ENCODE data around the gene KATNA1.
"Not testable (repeated sequence)": the region's sequence is repeated elsewhere in the genome, so short reads cannot be mapped to it uniquely, and the experiment has no call there.

Gene KATNA1

DNA sequence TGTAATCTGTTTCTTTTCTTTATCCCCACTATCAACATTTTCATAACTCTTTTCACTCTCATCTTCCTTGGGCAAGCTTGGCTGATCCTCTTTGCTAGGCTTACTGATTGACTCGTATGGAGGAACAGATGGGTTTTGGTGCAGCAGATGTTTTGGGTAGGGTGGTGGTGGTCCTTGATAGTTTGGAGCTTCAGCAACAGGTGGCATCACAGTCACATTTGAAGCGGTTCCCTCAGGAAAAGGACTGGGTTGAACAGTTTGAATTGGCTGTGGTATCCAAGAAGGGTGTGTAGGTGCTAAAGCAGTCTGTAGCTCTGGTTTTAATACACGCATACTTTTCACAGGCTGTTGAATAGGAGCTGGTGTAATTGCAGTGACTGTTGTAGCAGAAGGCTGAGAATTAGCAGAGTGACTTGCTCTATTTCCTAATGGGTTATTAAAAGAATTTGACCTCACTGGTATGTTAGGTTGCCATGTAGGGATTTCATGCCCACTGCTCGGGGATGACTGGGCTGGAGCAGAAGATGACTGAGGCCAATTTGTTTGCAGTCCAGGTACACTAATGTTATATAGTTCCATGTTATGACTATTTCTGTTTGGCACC, 34.8 kb upstream of the KATNA1 start:
- DNase-seq (ENCODE audit: low read depth) = peak; percentile 34
- H3K4me3 ChIP-seq (ENCODE audit: low read depth, low read length) = no peak overlapping the region
- TF ChIP-seq, protein P1, sequence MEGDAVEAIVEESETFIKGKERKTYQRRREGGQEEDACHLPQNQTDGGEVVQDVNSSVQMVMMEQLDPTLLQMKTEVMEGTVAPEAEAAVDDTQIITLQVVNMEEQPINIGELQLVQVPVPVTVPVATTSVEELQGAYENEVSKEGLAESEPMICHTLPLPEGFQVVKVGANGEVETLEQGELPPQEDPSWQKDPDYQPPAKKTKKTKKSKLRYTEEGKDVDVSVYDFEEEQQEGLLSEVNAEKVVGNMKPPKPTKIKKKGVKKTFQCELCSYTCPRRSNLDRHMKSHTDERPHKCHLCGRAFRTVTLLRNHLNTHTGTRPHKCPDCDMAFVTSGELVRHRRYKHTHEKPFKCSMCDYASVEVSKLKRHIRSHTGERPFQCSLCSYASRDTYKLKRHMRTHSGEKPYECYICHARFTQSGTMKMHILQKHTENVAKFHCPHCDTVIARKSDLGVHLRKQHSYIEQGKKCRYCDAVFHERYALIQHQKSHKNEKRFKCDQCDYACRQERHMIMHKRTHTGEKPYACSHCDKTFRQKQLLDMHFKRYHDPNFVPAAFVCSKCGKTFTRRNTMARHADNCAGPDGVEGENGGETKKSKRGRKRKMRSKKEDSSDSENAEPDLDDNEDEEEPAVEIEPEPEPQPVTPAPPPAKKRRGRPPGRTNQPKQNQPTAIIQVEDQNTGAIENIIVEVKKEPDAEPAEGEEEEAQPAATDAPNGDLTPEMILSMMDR (conservative IDR thresholded peaks at IDR 0.05; ENCODE audit: low read depth, low read length) = no peak

DNA sequence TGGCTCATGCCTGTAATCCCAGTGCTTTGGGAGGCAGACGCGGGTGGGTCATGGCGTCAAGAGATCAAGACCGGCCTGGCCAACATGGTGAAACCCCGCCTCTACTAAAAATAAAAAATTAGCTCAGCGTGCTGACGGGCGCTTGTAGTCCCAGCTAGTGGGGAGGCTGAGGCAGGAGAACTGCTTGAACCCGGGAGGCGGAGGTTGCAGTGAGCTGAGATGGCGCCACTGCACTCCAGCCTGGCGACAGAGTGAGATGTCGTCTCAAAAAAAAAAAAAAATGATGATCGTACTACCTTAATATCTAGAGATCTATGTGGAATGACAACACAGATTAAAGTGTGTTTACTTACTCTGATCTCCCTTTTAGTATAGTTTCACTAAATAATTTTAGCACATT, 33.3 kb upstream of the KATNA1 start:
- H3K4me3 ChIP-seq (ENCODE audit: low read depth, low read length); DNase-seq (ENCODE audit: low read depth): not testable (repeated sequence)

DNA sequence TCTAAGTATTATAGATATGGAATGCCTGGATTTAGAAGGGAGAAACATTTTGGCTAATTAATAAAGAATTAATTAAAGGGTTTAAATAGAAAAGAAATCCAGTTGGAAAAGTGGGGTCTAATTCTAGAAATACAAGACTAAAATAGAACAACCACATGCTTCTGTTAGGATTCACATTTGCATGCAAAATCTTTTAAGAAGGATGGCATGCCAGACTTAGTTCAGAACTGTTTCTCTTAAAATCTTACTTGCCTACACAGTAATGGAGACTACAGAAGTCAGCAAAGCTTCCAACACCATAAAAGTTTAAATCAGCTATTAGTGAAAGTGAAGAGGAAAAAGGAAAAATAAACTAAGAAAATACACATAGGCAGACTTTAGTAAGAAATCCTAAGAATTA, 32.7 kb upstream of the KATNA1 start:
- TF ChIP-seq, protein P1 (conservative IDR thresholded peaks at IDR 0.05; ENCODE audit: low read depth, low read length) = no peak
- H3K4me3 ChIP-seq (ENCODE audit: low read depth, low read length) = no peak overlapping the region
- no peak for DNase-seq (ENCODE audit: low read depth)

DNA sequence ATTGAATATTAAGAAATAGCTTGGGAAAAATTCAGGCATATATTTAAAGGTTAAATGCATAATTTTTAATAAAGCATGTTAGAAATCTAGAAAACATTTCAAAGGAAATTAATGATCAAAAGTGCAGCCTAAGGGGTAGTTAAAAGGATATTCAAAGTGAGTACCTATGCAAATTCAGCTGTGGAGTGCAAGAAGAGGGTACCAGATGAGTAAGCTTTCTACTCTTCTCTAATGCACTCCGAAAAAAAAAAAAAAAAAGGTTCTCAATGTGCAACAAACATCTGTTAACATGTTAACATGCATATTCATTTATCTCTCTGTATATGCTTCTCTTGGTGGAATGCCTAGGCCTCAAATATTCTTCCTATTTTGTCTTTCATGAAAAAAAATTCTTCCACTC, 32.0 kb upstream of the KATNA1 start:
- no peak for DNase-seq (ENCODE audit: low read depth)
- no peak overlapping the region for H3K4me3 ChIP-seq (ENCODE audit: low read depth, low read length)
- TF ChIP-seq, protein P1 (conservative IDR thresholded peaks at IDR 0.05; ENCODE audit: low read depth, low read length) = no peak

DNA sequence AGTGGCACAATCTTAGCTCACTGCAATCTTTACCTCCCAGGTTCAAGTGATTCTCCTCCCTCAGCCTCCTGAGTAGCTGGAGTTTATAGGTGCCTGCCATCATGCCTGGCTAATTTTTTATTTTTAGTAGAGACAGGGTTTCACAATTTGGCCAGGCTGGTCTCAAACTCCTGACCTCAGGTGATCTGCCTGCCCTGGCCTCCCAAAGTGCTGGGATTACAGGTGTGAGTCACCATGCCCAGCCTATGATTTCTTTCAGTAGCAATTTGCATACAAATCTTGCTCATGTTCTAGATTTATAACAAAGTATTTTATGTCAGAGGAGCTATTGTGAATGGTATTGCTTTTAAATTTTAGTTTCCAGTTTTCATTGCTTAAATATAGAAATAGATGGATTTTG, 23.8 kb upstream of the KATNA1 start:
- not testable (repeated sequence) for H3K4me3 ChIP-seq (ENCODE audit: low read depth, low read length); DNase-seq (ENCODE audit: low read depth)

DNA sequence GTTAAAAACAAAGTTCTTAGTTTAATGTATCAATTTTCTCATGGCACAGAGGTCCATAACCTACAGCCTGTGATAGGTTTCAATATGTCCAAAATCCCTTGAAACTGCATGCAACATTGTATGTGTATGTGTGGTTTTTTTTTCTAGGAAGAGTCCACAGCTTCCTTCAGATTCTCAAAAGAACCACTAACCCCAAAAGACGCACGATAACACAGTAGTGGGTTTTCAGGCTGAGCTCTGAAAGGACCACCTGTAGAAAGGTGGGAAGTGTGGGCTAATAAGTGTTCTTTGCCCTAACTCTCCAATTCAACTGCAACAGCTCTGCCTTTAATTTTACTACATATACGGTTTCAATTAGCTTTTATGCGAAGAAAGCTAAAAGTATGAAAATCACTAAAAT, 11.5 kb upstream of the KATNA1 start:
- H3K4me3 ChIP-seq (ENCODE audit: low read depth, low read length) = no peak overlapping the region
- TF ChIP-seq, protein P1 (conservative IDR thresholded peaks at IDR 0.05; ENCODE audit: low read depth, low read length) = no peak
- DNase-seq (ENCODE audit: low read depth) = no peak

DNA sequence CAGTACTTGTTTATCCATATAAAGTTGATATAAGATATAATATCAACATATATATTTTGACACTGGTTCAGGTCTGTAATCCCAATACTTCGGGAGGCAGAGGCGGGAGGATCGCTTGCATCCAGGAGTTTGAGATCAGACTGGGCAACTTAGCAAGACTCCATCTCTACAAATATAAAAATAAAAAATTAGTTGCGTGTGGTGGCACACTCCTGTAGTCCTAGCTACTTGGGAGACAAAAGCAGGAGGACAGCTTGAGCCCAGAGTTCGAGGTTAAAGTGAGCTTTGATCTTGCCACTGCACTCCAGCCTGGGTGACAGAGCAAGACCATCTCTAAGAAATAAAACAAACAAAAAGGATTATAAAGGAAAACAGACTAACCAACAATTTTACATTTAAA, 8.9 kb upstream of the KATNA1 start:
- H3K4me3 ChIP-seq (ENCODE audit: low read depth, low read length) = no peak overlapping the region
- TF ChIP-seq, protein P1 (conservative IDR thresholded peaks at IDR 0.05; ENCODE audit: low read depth, low read length) = no peak
- no peak for DNase-seq (ENCODE audit: low read depth)

DNA sequence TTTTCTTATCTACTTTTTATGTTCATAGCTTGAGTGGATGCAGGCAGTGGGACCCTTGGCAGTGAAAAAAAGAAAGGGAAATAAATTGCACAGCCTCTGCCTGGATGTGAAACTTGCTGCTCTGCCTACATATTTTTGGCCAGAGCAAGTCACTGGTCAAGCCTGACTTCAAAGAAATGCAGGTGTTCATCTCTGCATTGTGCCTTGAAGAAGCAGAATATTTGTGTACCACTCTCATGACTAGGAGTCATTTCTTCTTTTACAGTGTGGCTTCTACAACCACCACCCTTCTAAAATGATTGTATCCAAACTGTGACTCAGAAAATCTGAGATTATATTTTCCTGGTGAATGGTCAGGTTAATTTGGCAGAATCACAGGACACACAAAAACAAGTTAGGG, 2.5 kb upstream of the KATNA1 start:
- DNase-seq (ENCODE audit: low read depth) = no peak
- no peak overlapping the region for H3K4me3 ChIP-seq (ENCODE audit: low read depth, low read length)

More for the DNA sequence above, 2.5 kb upstream of the KATNA1 start:
- TF ChIP-seq, protein P1 (conservative IDR thresholded peaks at IDR 0.05; ENCODE audit: low read depth, low read length) = no peak

All from choroid plexus epithelial cell (primary cell).